Measurements from ENCODE around the gene EML4.
"Not testable (repeated sequence)": the region's sequence is repeated elsewhere in the genome, so short reads cannot be mapped to it uniquely, and the experiment has no call there.

The EML4 gene

GRCh38 chr2:42321452-42322064, 152.4 kb downstream of the EML4 start:
- peaks cover 5% of the 10 kb centered on the region for H3K4me1 Mint-ChIP-seq
- H3K36me3 Mint-ChIP-seq = peaks cover 68% of the 10 kb centered on the region
- H3K4me3 Mint-ChIP-seq = no peak overlapping the region
- no peaks in the 10 kb centered on the region for H3K9me3 Mint-ChIP-seq
- no peak for ATAC-seq
- H3K27ac Mint-ChIP-seq = peak overlapping the region; percentile 50
- DNase-seq (ENCODE audit: low spot score in 2 of 2) = no peak

- ATAC-seq (no peak), DNase-seq (ENCODE audit: low spot score in 2 of 2) (no peak)
- Mint-ChIP-seq H3K36me3 (peaks cover 66% of the 10 kb centered on the region), H3K9me3 (no peaks in the 10 kb centered on the region), H3K4me3 (no peak overlapping the region), H3K27ac (peak overlapping the region; percentile 82), H3K4me1 (no peaks in the 10 kb centered on the region)
Observed at GRCh38 chr2:42324244-42324643, 155.1 kb downstream of the EML4 start.

GRCh38 chr2:42324949-42325348, 155.8 kb downstream of the EML4 start:
- H3K9me3 Mint-ChIP-seq = no peaks in the 10 kb centered on the region

GRCh38 chr2:42325609-42326008, 156.5 kb downstream of the EML4 start:
- H3K27ac Mint-ChIP-seq = peak overlapping the region; percentile 45
- ATAC-seq = no peak
- no peaks in the 10 kb centered on the region for H3K4me1 Mint-ChIP-seq

More at GRCh38 chr2:42324949-42325348, 155.8 kb downstream of the EML4 start:
- H3K27ac Mint-ChIP-seq = peak overlapping the region; percentile 45
- peaks cover 70% of the 10 kb centered on the region for H3K36me3 Mint-ChIP-seq
- ATAC-seq = no peak
- no peak for DNase-seq (ENCODE audit: low spot score in 2 of 2)
- no peak overlapping the region for H3K4me3 Mint-ChIP-seq
- H3K4me1 Mint-ChIP-seq = no peaks in the 10 kb centered on the region

GRCh38 chr2:42327125-42327524, 158.0 kb downstream of the EML4 start:
- Mint-ChIP-seq H3K9me3 (no peaks in the 10 kb centered on the region), H3K4me3 (no peak overlapping the region), H3K4me1 (no peaks in the 10 kb centered on the region), H3K27ac (peak overlapping the region; percentile 58), H3K36me3 (peaks cover 80% of the 10 kb centered on the region)
- DNase-seq (ENCODE audit: low spot score in 2 of 2) (no peak), ATAC-seq (peak; percentile 76)

More at GRCh38 chr2:42325609-42326008, 156.5 kb downstream of the EML4 start:
- DNase-seq (ENCODE audit: low spot score in 2 of 2) = no peak
- no peaks in the 10 kb centered on the region for H3K9me3 Mint-ChIP-seq
- peaks cover 73% of the 10 kb centered on the region for H3K36me3 Mint-ChIP-seq
- H3K4me3 Mint-ChIP-seq = no peak overlapping the region

- Mint-ChIP-seq H3K4me3 (no peak overlapping the region), H3K27ac (peak overlapping the region; percentile 71), H3K36me3 (peaks cover 92% of the 10 kb centered on the region), H3K4me1 (no peaks in the 10 kb centered on the region), H3K9me3 (no peaks in the 10 kb centered on the region)
- DNase-seq (ENCODE audit: low spot score in 2 of 2) (no peak), ATAC-seq (no peak)
Observed at GRCh38 chr2:42328148-42328833, 159.1 kb downstream of the EML4 start.

GRCh38 chr2:42328923-42329322, 159.8 kb downstream of the EML4 start:
- DNase-seq (ENCODE audit: low spot score in 2 of 2) = no peak
- peaks cover 93% of the 10 kb centered on the region for H3K36me3 Mint-ChIP-seq
- H3K27ac Mint-ChIP-seq = no peak overlapping the region
- ATAC-seq = no peak
- no peak overlapping the region for H3K4me3 Mint-ChIP-seq
- H3K9me3 Mint-ChIP-seq = no peaks in the 10 kb centered on the region
- no peaks in the 10 kb centered on the region for H3K4me1 Mint-ChIP-seq

GRCh38 chr2:42329736-42330135, 160.6 kb downstream of the EML4 start:
- Mint-ChIP-seq H3K4me3 (no peak overlapping the region), H3K36me3 (peaks cover 94% of the 10 kb centered on the region), H3K9me3 (no peaks in the 10 kb centered on the region), H3K27ac (peak overlapping the region; percentile 4), H3K4me1 (no peaks in the 10 kb centered on the region)
- DNase-seq (ENCODE audit: low spot score in 2 of 2) (no peak), ATAC-seq (no peak)

GRCh38 chr2:42331569-42332284, 162.6 kb downstream of the EML4 start:
- Mint-ChIP-seq H3K27ac (peak overlapping the region; percentile 37), H3K4me3 (no peak overlapping the region), H3K36me3 (peaks cover 92% of the 10 kb centered on the region), H3K4me1 (no peaks in the 10 kb centered on the region), H3K9me3 (no peaks in the 10 kb centered on the region)
- ATAC-seq (no peak), DNase-seq (ENCODE audit: low spot score in 2 of 2) (no peak)

- H3K27ac Mint-ChIP-seq = peak overlapping the region; percentile 78
- no peaks in the 10 kb centered on the region for H3K9me3 Mint-ChIP-seq
- H3K4me3 Mint-ChIP-seq = no peak overlapping the region
- no peak for DNase-seq (ENCODE audit: low spot score in 2 of 2)
- ATAC-seq = no peak
- H3K36me3 Mint-ChIP-seq = peaks cover 91% of the 10 kb centered on the region
- no peaks in the 10 kb centered on the region for H3K4me1 Mint-ChIP-seq
Observed at GRCh38 chr2:42332575-42332974, 163.4 kb downstream of the EML4 start.

GRCh38 chr2:42333579-42333978, 164.4 kb downstream of the EML4 start:
- no peak overlapping the region for H3K4me3 Mint-ChIP-seq
- H3K9me3 Mint-ChIP-seq = no peaks in the 10 kb centered on the region
- peaks cover 93% of the 10 kb centered on the region for H3K36me3 Mint-ChIP-seq
- peak overlapping the region; percentile 78 for H3K27ac Mint-ChIP-seq
- no peaks in the 10 kb centered on the region for H3K4me1 Mint-ChIP-seq
- no peak for DNase-seq (ENCODE audit: low spot score in 2 of 2)
- ATAC-seq = no peak

GRCh38 chr2:42334220-42334619, 165.1 kb downstream of the EML4 start:
- no peak for DNase-seq (ENCODE audit: low spot score in 2 of 2)
- H3K4me3 Mint-ChIP-seq = no peak overlapping the region
- H3K4me1 Mint-ChIP-seq = no peaks in the 10 kb centered on the region
- peaks cover 93% of the 10 kb centered on the region for H3K36me3 Mint-ChIP-seq
- H3K9me3 Mint-ChIP-seq = no peaks in the 10 kb centered on the region
- H3K27ac Mint-ChIP-seq = peak overlapping the region; percentile 78
- ATAC-seq = no peak

GRCh38 chr2:42334865-42335264, 165.7 kb downstream of the EML4 start:
- not testable (repeated sequence) for ATAC-seq; H3K4me3 Mint-ChIP-seq; H3K27ac Mint-ChIP-seq; H3K4me1 Mint-ChIP-seq; DNase-seq (ENCODE audit: low spot score in 2 of 2); H3K9me3 Mint-ChIP-seq
- peaks cover 90% of the 10 kb centered on the region for H3K36me3 Mint-ChIP-seq

GRCh38 chr2:42335514-42336104, 166.5 kb downstream of the EML4 start:
- Mint-ChIP-seq H3K27ac (peak overlapping the region; percentile 14), H3K9me3 (no peaks in the 10 kb centered on the region), H3K36me3 (peaks cover 90% of the 10 kb centered on the region), H3K4me1 (peaks cover 12% of the 10 kb centered on the region), H3K4me3 (no peak overlapping the region)
- no peak for DNase-seq (ENCODE audit: low spot score in 2 of 2)
- no peak for ATAC-seq

- peak overlapping the region; percentile 14 for H3K27ac Mint-ChIP-seq
Observed at GRCh38 chr2:42336361-42336965, 167.3 kb downstream of the EML4 start.

More at GRCh38 chr2:42336361-42336965, 167.3 kb downstream of the EML4 start:
- peaks cover 86% of the 10 kb centered on the region for H3K36me3 Mint-ChIP-seq
- DNase-seq (ENCODE audit: low spot score in 2 of 2) (no peak), ATAC-seq (no peak)
- no peak overlapping the region for H3K4me3 Mint-ChIP-seq
- H3K4me1 Mint-ChIP-seq = peaks cover 21% of the 10 kb centered on the region
- no peaks in the 10 kb centered on the region for H3K9me3 Mint-ChIP-seq

All from stimulated activated effector memory CD8-positive, alpha-beta T cell treated with anti-CD3 and anti-CD28 coated beads, Interleukin-12 subunit alpha, Interleukin-12 subunit beta, amount 100 ng/mL, for 72 hours (primary cell).